GM21360 (cell line): ENCODE data around the gene HSD11B2.

Experiments used
- ATAC-seq: cut with Tn5 transposase; IDR thresholded peaks from one replicate; pipeline ENCODE4 v1.9.1; 2021; ENCODE audit warnings: mild to moderate bottlenecking, moderate library complexity; ENCODE audit not compliant: unreplicated experiment

The HSD11B2 gene

DNA sequence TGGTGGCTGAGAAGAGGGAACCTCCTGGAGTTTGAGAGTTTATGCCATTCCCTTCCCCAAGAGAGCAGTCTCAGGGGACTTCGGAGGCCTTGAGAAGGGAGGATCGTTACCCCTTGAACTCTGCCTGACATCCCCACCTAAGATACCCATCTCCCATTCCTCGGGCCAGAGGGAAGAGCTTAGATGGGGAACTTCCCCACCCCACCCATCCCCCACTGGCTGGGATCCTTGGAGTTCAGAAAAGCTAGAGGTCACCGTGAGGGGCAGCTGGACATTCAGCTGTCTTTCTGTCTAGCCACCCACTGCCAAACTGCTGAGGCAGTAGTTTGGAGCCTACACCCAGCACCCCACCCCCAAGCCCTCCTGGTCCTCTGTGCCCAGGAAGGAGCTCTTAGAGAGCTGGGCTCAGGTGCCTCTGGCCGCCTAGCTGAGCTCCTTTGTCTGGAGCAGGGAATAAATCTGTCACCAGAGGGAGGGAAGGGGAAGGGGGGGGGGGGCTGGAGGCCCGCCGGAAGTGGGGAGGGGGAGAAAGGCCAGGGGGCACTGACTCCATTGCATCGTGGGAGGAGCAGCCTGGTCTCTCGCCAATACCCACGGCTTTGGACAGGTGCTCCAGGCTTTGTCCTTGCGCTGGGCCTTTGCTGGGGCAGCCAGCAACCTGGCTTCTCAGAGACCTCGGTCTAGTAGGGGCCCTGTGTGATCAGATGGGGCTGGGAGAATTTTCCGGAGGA lies 1.0 kb downstream of the HSD11B2 start:
- ATAC-seq, result no peak

DNA sequence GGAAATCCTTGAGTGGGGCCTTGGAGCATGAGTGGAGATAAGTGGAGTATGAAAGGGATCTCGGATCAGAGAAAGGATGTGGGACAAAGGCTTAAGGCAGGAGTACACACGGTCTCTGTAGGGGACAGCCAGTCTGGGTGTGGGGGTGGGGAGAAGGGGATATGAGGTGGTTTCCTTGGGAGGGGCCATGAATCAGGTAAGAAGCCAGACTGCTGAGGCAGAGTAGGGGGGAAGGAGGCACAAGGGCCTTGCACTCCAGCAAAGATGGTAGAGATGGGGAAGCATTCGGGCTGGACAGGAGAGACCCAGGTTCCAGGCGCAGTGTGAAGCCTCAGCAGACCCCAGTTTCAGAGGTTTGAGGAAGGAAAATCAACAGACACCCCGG lies 1.6 kb downstream of the HSD11B2 start:
- ATAC-seq, result no peak

DNA sequence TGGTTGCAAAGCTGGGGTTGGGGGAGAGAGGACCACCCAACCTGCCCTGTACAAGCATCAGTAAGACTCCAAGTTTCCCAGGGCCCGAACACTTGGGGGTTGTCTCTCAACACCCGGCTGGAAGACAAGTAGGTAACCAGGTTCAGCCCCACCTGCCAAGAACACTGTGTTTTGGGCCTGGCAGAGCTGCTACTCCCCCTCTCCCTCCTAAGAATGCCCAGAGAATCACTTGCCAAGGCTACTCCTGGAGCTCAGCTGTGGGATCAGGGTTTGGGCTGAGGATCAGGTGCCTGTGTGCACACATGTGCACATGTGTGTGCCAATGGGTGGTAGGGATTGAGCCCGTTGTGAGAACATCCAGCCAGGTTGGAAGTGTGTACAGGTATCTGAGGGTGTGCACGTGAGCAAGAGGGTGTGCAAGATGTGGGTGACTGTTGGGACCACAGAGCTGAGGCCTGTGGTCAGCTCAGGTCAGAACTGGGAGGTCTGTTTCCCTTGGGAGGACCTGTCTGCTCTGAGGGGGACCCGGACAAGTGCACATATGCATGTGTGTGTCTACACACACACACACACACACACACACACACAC lies 2.3 kb downstream of the HSD11B2 start:
- ATAC-seq, result no peak

DNA sequence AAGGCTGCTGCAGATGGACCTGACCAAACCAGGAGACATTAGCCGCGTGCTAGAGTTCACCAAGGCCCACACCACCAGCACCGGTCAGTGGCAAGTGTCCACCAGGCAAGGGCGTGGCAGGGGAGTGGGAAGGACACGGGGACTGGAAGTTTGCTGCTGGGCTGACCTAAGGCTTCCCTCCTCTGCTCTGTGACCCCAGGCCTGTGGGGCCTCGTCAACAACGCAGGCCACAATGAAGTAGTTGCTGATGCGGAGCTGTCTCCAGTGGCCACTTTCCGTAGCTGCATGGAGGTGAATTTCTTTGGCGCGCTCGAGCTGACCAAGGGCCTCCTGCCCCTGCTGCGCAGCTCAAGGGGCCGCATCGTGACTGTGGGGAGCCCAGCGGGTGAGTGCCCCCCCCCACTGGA lies 4.8 kb downstream of the HSD11B2 start:
- ATAC-seq, result no peak

DNA sequence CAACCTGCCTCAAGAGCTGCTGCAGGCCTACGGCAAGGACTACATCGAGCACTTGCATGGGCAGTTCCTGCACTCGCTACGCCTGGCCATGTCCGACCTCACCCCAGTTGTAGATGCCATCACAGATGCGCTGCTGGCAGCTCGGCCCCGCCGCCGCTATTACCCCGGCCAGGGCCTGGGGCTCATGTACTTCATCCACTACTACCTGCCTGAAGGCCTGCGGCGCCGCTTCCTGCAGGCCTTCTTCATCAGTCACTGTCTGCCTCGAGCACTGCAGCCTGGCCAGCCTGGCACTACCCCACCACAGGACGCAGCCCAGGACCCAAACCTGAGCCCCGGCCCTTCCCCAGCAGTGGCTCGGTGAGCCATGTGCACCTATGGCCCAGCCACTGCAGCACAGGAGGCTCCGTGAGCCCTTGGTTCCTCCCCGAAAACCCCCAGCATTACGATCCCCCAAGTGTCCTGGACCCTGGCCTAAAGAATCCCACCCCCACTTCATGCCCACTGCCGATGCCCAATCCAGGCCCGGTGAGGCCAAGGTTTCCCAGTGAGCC lies 5.8 kb downstream of the HSD11B2 start:
- no peak for ATAC-seq

DNA sequence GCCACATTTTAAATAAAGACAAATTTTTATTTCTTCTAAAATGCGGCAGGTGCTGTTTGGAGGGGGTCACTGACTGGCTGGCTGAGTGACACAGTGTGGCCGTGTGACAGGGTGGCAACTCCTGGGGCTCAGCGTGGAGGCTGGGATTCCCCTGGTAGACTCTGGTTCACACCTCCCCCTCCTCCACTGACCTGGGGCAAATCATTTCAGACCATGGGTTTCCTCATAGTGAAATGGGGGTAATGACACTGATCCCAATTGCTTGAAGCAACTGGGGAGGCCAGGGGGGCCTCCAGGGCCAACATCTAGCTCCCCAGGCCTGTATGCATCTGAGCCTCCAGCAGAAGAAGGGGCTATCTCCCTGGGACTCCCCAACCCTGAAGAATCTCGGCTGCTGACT lies 6.6 kb downstream of the HSD11B2 start:
- ATAC-seq, result no peak

DNA sequence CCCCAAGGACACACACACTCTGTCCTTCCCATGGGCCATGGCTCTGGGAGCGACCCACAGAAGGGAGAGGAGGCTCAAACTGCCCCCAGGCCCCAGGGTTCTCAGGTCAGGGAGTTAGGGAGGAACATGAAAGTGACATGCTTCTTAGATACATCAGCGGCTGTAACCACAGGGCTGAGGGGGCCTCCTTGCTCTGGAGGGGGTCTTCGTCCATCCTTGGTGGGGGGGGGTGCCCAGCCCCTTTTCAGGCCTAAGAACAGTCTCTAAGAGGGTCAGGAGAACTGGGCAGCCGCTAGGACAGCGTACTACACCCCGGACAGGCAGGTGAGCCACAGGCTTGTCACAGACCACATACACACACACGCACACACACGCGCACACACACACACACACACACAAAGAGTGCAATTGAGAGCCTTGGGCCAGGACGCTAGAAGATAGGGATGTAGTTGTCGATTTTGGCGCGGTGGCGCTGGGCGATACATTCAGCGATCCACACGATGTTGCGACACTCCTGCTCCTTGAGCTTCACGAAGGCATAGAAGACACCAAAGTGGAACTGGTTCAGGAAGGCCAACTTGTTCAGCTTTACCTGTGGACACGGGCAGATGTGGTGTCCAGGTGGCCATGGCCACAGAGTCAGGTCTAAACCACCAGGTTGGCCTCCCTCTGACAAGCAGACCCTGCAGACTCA lies 7.3 kb downstream of the HSD11B2 start:
- no peak for ATAC-seq

DNA sequence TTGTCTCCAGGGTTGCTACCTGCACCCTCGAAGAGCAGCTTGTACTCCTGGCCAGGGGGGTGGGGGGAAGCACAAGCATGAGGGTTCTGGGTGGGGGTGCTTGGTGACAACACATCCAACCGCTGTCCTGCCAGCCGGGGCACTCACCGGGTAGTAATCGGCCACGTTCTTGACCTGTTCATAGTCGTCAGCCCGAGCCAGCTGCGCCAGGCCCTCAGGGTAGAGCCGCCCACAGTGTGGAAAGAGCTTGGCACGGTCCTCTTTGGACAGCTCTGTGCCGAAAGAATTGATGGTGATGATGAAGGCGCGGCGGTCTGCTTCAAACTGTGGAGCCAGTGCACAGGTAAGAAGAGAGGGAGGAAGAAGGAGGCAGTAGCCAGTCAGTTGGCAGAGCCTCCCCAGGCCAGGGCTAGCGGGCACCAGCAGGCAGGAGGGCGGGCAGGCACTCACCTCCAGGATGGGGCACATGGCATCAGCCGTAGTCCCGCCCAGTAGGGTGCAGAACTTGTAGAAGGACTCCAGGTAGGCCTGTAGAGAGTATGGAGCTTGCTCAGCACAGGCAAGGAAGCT lies 8.0 kb downstream of the HSD11B2 start:
- no peak for ATAC-seq

DNA sequence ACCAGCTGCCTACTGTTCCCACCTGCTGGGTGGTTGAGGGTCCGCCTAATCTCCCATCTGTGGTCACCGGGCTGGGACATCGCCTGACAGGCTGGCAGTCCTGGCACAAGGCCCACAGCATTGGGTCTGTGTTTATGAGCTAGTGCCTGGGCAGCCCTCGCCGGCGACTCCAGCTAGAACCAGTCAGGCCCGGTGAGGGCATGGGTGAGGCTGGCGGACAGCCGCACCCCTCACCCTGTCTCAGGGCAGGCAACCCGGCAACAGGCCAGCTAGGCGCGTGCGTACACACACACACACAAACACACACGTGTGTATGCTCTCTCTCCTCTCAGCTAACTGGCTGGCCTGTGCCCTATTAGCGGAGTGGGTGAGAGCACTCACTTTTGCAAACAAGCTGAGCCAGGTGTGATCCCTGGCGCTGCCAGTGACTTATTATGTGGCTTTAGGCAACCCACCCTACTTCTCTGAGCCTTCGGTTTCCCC lies 10.4 kb downstream of the HSD11B2 start:
- no peak for ATAC-seq

DNA sequence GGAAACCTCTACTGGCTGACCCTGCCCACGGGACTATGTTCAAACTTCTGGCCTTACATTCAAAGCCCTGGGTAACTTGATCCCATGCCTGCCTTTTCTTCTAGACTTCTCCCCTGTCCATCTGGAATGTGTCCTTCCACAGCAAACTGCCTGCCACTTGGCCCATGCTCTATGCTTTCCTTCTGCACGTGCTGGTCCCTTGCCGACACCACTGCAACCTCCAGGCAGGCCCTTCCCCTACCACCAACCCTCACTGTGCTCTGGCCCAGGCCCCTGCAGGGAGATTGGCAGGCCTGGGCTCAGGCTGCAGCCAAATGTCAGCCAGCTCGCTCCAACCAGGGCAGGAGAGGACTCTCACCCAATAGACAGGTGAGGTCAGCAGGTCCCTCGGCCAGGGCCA lies 11.0 kb downstream of the HSD11B2 start:
- ATAC-seq, result no peak

DNA sequence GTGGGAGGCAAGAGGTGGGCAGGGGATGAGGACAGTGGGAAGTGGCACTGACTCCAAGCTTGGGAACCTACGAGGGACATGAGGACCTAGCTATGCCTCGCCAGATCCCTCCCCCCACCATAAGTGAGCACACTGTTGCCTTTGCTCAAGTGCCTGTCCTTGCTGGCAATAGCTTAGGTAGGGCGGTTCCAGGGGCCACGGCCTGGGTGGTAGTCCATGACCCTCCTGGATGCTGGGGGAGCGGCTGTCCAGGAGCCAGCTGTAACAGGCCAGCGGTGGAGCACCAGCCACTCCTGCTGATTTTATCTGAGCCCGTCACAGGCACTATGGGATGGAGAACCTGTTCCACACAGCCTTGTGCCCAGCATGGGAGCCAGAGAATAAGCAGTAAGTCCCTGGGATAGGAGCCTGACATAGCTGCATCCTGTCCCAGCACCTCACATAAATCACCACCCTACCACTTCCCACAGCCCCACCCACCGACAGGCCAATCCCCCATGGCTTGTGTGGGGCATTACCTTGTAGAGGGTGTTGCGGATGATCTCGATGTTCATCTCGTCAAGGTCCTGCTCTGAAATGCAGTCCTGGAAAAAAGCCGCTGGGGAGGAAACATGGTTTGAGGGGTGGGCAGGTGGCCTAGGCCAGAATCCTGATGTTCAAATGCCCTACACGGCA lies 11.8 kb downstream of the HSD11B2 start:
- ATAC-seq, result no peak

DNA sequence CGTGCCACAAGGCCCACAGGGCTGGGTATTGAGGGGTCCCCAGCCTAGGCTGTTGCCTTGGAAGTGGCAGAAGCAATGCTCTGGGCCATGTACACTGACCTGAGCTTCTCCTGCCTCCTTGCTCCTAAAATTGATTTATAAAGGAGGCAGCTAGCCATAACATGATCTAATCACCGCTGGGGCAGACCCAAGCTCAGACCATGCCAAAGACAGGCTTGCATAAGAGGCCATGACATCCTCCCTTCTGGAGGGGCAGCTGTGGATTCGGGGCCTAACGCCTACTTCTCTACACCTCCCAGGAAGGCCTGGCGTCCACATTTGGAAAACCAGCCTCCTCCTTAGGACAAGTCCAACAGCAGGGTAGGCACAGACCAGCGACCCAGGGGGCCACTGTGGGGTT lies 12.3 kb downstream of the HSD11B2 start:
- ATAC-seq, result no peak

DNA sequence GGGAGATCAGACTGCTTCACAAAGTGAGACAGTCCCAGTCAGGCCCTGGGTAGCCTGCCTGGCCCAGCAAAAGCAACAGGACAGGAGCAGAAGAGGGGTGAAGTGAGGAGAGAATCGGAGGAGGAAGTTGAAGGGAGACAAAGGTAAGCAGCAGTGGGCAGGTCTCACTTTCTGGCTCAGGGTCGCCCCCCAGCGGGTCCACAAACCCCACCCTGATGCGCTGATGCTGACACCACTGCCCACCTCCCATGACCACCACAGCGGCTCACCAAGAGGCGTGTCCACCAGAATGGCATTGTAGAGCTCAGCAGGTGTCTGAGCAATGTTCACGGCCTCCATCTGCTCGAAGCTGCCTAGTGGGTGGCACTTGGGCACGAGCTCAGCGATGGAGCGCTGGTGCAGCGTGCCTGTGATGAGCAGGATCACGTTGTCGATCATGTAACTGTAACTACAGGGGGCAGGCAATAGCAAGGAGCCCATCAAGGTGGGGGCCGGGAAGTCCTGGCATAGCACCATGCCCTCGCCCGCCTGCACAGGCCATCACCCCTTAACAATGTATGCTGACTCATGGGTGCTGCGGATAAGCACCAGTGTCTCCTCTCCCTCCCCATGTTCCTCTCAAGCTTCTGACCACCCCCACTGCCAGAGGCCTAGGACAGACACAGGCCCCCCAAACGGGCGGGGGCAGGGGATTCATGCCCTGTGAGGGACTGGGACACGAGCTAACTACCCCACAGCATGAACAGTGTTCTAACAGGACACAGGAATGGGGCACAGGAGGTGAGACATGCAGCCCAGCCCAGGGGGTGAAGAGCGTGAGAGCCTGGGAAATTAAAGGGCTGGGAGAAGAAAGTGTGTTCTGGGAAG lies 13.6 kb downstream of the HSD11B2 start:
- ATAC-seq, result no peak

DNA sequence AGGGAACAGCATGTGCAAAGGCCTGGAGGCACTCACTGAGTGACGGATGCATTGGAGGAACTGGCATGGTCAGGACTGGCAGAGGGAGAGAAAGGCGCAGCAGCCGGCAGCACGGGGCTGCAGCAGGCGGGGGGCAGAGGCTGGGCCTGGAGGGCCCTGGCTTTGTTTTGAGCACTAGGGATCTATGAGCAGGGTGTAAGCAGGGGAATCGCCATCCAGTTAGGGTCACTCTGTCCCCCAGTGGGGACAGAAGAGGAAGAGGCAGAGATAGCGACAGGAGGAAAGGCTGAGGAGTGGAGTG lies 14.2 kb downstream of the HSD11B2 start:
- ATAC-seq, result no peak

DNA sequence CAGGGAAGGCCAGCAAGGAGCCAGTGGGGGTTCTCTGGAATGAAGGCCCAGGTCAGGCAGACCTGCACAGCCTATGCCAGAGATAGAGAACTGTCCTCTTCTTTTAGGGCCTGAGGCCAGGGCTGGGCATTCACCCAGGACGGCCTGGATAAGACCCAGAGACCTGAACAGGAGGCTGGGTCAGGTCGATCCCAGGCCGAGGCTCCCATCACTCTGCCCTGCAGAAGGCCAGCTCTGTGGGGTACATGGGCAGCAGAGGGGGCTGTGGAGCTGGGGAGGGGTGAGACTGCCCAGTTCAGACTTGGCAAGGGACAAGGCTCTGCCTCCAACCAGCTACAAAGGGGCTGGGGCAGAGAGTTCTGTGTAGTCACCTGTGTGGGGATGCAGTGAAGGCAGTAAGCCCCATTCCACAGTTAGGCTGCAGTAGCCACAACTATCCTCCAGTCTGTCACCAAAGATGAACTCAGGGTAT lies 14.6 kb downstream of the HSD11B2 start:
- no peak for ATAC-seq

DNA sequence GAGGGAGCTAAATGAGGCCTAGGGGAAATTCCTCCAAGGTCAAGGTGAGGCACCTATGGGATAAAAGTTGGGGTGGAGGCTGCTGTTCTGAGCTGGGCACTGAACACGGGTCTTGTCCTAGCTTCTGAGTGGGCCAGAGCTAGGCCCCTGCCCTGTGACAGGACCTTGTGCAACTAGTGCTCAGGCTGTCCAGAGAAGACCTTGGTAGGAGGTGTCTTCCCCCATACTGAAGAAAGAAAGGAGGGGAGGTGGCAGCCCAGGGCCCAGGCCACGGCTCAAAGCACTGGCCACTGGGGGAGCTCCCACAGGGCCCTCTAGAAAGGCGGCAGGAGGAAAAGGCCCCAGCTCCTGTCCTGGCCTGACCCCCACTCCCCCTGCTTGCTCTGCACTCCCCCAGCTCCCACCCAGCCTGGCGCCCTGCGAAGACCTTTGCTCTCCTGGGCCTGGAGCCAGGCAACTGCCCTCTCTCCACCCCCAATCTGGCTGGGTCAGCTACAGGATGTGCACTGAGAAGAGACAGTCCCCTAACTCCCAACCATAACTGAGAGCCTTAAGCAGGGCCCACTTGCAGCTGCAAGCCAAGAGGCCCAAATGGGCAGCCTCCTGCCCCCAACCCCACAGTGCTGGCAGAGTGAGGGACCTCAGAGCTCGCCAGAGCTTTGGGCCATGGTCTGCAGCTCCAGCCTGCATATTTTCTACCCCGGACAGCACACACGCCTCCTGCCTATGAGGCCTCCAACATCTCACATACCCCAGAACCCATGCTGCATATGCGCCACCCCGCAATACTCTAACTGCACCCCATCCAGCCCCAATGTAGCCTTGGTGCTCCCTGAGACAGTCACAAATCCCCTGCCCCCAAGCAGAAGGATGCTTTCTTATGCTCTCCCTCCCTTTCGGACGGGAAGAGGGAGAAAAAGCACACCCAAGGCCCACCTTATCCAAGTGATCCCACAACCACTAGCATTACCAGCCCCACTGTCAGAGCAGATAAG lies 15.3 kb downstream of the HSD11B2 start:
- ATAC-seq, result no peak

DNA sequence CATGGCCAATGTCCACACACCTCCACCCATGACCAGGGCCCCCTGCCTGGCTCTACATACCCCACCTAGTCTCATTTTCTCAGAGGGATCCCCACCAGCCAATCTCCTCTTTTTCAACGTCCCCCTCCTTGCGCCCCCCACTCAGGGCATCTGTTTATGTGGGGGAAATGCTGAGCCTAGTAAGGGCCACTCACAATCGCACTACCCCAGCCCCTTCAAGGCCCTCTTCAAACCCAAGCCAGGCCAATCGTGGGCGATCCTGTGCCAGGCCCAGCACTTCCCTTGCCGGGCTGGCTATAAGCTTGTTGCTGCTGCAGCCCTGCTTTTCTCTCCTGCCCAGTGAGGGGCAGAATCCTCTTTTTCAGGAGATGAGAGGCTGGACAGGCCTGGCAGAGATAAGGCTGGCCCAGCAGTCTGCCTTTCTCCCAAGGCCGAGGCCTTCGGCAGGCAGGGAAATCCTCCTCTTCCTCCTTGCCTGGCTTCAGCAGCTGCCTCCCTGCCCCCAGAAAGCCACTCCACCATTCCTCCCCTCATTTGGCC lies 16.1 kb downstream of the HSD11B2 start:
- no peak for ATAC-seq

DNA sequence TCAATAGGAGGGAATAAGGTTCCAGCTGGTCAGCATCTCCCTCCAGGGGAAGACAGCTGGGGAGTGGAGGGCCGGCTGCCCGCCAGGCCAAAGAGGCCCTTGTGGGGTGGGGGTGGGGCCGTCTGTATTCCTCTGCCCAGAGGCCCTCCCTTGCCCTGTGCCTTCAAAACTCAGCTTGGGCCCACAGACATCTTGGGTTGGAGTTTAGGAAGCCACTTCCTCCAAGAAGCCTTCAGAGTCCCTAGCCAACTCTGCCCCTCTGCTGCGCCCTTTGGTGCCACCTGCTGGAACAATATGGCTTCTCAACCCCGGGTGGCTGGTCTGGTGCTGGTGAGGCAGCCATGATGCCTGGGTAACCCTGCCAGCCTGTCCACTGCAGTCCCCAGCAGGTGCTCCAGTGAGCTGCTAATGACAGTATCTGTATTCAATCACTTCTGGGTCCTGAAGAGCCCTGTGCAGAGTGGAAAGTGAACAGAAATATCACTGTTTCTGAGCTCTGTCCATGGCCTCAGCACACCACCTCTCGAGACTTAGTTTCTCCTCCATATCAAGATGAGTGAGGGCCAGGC lies 16.7 kb downstream of the HSD11B2 start:
- no peak for ATAC-seq
